ENCODE data around the gene FGF1.

DNA sequence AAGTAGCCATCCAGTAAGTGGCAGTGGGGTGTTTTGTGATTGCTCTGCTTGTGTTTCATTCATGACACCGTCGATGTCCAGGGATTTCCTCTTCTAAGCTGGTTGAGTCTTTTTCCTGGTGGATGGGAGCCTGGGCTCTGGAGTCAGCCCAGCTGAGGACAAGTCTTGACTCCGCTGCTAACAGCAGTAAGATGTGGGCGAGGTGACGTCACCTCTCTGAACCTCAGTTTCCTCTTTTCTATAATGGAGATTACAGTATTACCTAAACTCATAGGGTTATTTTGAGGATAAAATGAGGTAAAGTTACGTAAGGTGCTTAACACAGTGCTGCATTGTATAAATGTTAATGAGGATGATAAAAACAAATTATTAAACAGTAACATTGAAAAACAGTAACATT, 21.3 kb downstream of the FGF1 start:
- TF ChIP-seq, protein P1, sequence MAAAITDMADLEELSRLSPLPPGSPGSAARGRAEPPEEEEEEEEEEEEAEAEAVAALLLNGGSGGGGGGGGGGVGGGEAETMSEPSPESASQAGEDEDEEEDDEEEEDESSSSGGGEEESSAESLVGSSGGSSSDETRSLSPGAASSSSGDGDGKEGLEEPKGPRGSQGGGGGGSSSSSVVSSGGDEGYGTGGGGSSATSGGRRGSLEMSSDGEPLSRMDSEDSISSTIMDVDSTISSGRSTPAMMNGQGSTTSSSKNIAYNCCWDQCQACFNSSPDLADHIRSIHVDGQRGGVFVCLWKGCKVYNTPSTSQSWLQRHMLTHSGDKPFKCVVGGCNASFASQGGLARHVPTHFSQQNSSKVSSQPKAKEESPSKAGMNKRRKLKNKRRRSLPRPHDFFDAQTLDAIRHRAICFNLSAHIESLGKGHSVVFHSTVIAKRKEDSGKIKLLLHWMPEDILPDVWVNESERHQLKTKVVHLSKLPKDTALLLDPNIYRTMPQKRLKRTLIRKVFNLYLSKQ (tag by site-specific recombination; IDR thresholded peaks at IDR 0.05; ENCODE audit: borderline replicate concordance) = no peak
- no peak for TF ChIP-seq ZNF560 (tag by site-specific recombination; IDR thresholded peaks at IDR 0.05; ENCODE audit: borderline replicate concordance)
- TF ChIP-seq ZNF112 (tag by site-specific recombination; IDR thresholded peaks at IDR 0.05) = no peak
- TF ChIP-seq, protein P2, sequence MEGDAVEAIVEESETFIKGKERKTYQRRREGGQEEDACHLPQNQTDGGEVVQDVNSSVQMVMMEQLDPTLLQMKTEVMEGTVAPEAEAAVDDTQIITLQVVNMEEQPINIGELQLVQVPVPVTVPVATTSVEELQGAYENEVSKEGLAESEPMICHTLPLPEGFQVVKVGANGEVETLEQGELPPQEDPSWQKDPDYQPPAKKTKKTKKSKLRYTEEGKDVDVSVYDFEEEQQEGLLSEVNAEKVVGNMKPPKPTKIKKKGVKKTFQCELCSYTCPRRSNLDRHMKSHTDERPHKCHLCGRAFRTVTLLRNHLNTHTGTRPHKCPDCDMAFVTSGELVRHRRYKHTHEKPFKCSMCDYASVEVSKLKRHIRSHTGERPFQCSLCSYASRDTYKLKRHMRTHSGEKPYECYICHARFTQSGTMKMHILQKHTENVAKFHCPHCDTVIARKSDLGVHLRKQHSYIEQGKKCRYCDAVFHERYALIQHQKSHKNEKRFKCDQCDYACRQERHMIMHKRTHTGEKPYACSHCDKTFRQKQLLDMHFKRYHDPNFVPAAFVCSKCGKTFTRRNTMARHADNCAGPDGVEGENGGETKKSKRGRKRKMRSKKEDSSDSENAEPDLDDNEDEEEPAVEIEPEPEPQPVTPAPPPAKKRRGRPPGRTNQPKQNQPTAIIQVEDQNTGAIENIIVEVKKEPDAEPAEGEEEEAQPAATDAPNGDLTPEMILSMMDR (tag by site-specific recombination; IDR thresholded peaks at IDR 0.05) = no peak
- no peak for TF ChIP-seq SETDB1 (IDR thresholded peaks at IDR 0.05; ENCODE audit: insufficient read length, low read length)
- TF ChIP-seq ZNF785 (tag by site-specific recombination; IDR thresholded peaks at IDR 0.05) = no peak
- TF ChIP-seq ZSCAN30 (tag by site-specific recombination; IDR thresholded peaks at IDR 0.05) = no peak
- no peak for TF ChIP-seq ZBTB48 (tag by site-specific recombination; IDR thresholded peaks at IDR 0.05)
- TF ChIP-seq, protein P3, sequence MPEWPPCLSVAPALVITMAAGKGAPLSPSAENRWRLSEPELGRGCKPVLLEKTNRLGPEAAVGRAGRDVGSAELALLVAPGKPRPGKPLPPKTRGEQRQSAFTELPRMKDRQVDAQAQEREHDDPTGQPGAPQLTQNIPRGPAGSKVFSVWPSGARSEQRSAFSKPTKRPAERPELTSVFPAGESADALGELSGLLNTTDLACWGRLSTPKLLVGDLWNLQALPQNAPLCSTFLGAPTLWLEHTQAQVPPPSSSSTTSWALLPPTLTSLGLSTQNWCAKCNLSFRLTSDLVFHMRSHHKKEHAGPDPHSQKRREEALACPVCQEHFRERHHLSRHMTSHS (tag by site-specific recombination; IDR thresholded peaks at IDR 0.05) = no peak
- no peak for TF ChIP-seq ZNF707 (tag by site-specific recombination; IDR thresholded peaks at IDR 0.05)
- no peak for TF ChIP-seq ZNF549 (tag by site-specific recombination; IDR thresholded peaks at IDR 0.05)
